WTC11 (cell line): ENCODE measurements around the gene TRIM38.
"Not testable (repeated sequence)": the region's sequence is repeated elsewhere in the genome, so short reads cannot be mapped to it uniquely, and the experiment has no call there.

ENCODE experiments used
- CREB1 ChIP-seq: sonication (generic); formaldehyde crosslinking; IDR thresholded peaks from 2 replicates; pipeline ENCODE4 v1.8.0; 2023; ENCODE audit warnings: mild to moderate bottlenecking, missing genetic modification reagents
- ELF4 ChIP-seq: sonication (generic); formaldehyde crosslinking; IDR thresholded peaks from 2 replicates; pipeline ENCODE4 v1.8.1; 2022; ENCODE audit warnings: low read depth, mild to moderate bottlenecking, moderate library complexity, missing genetic modification reagents
- ESRRA ChIP-seq: sonication (generic); formaldehyde crosslinking; IDR thresholded peaks from 2 replicates; pipeline ENCODE4 v1.8.1; 2022; ENCODE audit warnings: mild to moderate bottlenecking, missing genetic modification reagents, borderline replicate concordance
- TF ChIP-seq, protein P1 (sequence below): sonication (generic); formaldehyde crosslinking; IDR thresholded peaks from 2 replicates; pipeline ENCODE4 v1.8.1; 2023; ENCODE audit warnings: mild to moderate bottlenecking, missing genetic modification reagents, moderate library complexity
- TF ChIP-seq, protein P2 (sequence below): sonication (generic); formaldehyde crosslinking; IDR thresholded peaks from 2 replicates; pipeline ENCODE4 v1.8.1; 2023; ENCODE audit warnings: mild to moderate bottlenecking, missing genetic modification reagents
- TF ChIP-seq, protein P3 (sequence below): sonication (generic); formaldehyde crosslinking; IDR thresholded peaks from 2 replicates; pipeline ENCODE4 v1.8.0; 2022; ENCODE audit warnings: missing genetic modification reagents
- TF ChIP-seq, protein P4 (sequence below): fragments of 200-600 bp; IDR thresholded peaks from 2 replicates; pipeline ENCODE4 v1.8.0; 2022; ENCODE audit warnings: antibody characterized with exemption

DNA sequence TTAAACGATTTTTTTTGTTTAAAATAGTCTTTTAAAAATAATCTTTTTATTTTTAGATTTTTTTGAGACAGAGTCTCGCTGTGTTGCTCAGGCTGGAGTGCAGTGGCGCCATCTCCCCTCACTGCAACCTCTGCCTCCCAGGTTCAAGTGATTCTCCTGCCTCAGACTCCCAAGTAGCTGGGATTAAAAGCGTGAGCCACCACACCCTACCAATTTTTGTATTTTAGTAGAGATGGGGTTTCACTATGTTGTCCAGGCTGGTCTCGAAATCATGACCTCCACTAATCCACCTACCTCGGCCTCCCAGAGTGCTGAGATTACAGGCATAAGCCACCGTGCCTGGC is 30.7 kb downstream of the TRIM38 start:
- TF ChIP-seq, protein P1, sequence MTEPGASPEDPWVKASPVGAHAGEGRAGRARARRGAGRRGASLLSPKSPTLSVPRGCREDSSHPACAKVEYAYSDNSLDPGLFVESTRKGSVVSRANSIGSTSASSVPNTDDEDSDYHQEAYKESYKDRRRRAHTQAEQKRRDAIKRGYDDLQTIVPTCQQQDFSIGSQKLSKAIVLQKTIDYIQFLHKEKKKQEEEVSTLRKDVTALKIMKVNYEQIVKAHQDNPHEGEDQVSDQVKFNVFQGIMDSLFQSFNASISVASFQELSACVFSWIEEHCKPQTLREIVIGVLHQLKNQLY (CRISPR knock-in tag): not testable (repeated sequence)
- TF ChIP-seq, protein P2, sequence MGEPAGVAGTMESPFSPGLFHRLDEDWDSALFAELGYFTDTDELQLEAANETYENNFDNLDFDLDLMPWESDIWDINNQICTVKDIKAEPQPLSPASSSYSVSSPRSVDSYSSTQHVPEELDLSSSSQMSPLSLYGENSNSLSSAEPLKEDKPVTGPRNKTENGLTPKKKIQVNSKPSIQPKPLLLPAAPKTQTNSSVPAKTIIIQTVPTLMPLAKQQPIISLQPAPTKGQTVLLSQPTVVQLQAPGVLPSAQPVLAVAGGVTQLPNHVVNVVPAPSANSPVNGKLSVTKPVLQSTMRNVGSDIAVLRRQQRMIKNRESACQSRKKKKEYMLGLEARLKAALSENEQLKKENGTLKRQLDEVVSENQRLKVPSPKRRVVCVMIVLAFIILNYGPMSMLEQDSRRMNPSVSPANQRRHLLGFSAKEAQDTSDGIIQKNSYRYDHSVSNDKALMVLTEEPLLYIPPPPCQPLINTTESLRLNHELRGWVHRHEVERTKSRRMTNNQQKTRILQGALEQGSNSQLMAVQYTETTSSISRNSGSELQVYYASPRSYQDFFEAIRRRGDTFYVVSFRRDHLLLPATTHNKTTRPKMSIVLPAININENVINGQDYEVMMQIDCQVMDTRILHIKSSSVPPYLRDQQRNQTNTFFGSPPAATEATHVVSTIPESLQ (CRISPR knock-in tag): not testable (repeated sequence)
- TF ChIP-seq, protein P3, sequence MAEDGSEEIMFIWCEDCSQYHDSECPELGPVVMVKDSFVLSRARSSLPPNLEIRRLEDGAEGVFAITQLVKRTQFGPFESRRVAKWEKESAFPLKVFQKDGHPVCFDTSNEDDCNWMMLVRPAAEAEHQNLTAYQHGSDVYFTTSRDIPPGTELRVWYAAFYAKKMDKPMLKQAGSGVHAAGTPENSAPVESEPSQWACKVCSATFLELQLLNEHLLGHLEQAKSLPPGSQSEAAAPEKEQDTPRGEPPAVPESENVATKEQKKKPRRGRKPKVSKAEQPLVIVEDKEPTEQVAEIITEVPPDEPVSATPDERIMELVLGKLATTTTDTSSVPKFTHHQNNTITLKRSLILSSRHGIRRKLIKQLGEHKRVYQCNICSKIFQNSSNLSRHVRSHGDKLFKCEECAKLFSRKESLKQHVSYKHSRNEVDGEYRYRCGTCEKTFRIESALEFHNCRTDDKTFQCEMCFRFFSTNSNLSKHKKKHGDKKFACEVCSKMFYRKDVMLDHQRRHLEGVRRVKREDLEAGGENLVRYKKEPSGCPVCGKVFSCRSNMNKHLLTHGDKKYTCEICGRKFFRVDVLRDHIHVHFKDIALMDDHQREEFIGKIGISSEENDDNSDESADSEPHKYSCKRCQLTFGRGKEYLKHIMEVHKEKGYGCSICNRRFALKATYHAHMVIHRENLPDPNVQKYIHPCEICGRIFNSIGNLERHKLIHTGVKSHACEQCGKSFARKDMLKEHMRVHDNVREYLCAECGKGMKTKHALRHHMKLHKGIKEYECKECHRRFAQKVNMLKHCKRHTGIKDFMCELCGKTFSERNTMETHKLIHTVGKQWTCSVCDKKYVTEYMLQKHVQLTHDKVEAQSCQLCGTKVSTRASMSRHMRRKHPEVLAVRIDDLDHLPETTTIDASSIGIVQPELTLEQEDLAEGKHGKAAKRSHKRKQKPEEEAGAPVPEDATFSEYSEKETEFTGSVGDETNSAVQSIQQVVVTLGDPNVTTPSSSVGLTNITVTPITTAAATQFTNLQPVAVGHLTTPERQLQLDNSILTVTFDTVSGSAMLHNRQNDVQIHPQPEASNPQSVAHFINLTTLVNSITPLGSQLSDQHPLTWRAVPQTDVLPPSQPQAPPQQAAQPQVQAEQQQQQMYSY (CRISPR knock-in tag): not testable (repeated sequence)
- not testable (repeated sequence) for TF ChIP-seq ESRRA (CRISPR knock-in tag); CREB1; ELF4 (CRISPR knock-in tag)
- TF ChIP-seq, protein P4, sequence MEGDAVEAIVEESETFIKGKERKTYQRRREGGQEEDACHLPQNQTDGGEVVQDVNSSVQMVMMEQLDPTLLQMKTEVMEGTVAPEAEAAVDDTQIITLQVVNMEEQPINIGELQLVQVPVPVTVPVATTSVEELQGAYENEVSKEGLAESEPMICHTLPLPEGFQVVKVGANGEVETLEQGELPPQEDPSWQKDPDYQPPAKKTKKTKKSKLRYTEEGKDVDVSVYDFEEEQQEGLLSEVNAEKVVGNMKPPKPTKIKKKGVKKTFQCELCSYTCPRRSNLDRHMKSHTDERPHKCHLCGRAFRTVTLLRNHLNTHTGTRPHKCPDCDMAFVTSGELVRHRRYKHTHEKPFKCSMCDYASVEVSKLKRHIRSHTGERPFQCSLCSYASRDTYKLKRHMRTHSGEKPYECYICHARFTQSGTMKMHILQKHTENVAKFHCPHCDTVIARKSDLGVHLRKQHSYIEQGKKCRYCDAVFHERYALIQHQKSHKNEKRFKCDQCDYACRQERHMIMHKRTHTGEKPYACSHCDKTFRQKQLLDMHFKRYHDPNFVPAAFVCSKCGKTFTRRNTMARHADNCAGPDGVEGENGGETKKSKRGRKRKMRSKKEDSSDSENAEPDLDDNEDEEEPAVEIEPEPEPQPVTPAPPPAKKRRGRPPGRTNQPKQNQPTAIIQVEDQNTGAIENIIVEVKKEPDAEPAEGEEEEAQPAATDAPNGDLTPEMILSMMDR: not testable (repeated sequence)
